DOHH2 (cell line): ENCODE results near the gene PGM5.

Source experiments
- H3F3A ChIP-seq: fragments of 200-600 bp; sonication (generic), shearing (Covaris generic); 2 replicates; pipeline ENCODE4 v1.6.0; 2016; ENCODE audit warnings: antibody characterized with exemption, mild to moderate bottlenecking; ENCODE audit not compliant: control insufficient read depth, insufficient read depth
- H3K27ac ChIP-seq: fragments of 200-600 bp; sonication (generic); 2 replicates; pipeline ENCODE4 v1.5.1; 2014; ENCODE audit warnings: low read depth, mild to moderate bottlenecking, low read length, moderate library complexity
- H3K27me3 ChIP-seq: fragments of 200-600 bp; sonication (generic); 2 replicates; pipeline ENCODE4 v1.6.1; 2014; ENCODE audit warnings: mild to moderate bottlenecking, low read length, mixed read lengths; ENCODE audit not compliant: control insufficient read depth
- H3K36me3 ChIP-seq: fragments of 200-600 bp; sonication (generic); 2 replicates; pipeline ENCODE4 v1.6.1; 2014; ENCODE audit warnings: mild to moderate bottlenecking, low read length, moderate library complexity, mixed read lengths; ENCODE audit not compliant: control insufficient read depth
- H3K4me1 ChIP-seq: fragments of 200-600 bp; sonication (generic); 2 replicates; pipeline ENCODE4 v1.6.1; 2014; ENCODE audit warnings: mild to moderate bottlenecking, low read length, mixed read lengths; ENCODE audit not compliant: control insufficient read depth
- H3K4me2 ChIP-seq: fragments of 200-600 bp; sonication (generic); 2 replicates; pipeline ENCODE4 v1.6.0; 2014; ENCODE audit warnings: mild to moderate bottlenecking, low read length, moderate library complexity
- H3K4me3 ChIP-seq: fragments of 200-600 bp; sonication (generic); 2 replicates; pipeline ENCODE4 v1.5.1; 2014; ENCODE audit warnings: mild to moderate bottlenecking, low read length, mixed read lengths
- H3K79me2 ChIP-seq: fragments of 200-600 bp; sonication (generic); 2 replicates; pipeline ENCODE4 v1.6.1; 2014; ENCODE audit warnings: mild to moderate bottlenecking, low read length, mixed read lengths; ENCODE audit not compliant: control insufficient read depth
- H3K9me2 ChIP-seq: fragments of 200-600 bp; sonication (generic); replicated peaks from 2 replicates; pipeline ENCODE4 v1.6.1; 2014; ENCODE audit warnings: mild to moderate bottlenecking, low read length, mixed read lengths; ENCODE audit not compliant: control insufficient read depth
- H3K9me3 ChIP-seq: fragments of 200-600 bp; sonication (generic); 2 replicates; pipeline ENCODE4 v1.6.1; 2014; ENCODE audit warnings: antibody characterized with exemption, low read length, mixed read lengths; ENCODE audit not compliant: control insufficient read depth, insufficient read depth
- H4K20me1 ChIP-seq: fragments of 200-600 bp; sonication (generic); 2 replicates; pipeline ENCODE4 v1.6.0; 2014; ENCODE audit warnings: low read depth, mild to moderate bottlenecking, antibody characterized with exemption, low read length, moderate library complexity; ENCODE audit not compliant: control insufficient read depth, insufficient read depth
- CTCF ChIP-seq: fragments of 200-600 bp; sonication (generic); IDR thresholded peaks from one replicate; pipeline ENCODE4 v1.5.1; 2014; ENCODE audit warnings: antibody characterized with exemption, mild to moderate bottlenecking, low read depth, low read length; ENCODE audit not compliant: poor library complexity, severe bottlenecking
- EZH2phosphoT487 ChIP-seq: fragments of 200-600 bp; sonication (generic); IDR thresholded peaks from 2 replicates; pipeline ENCODE4 v1.6.1; 2017; ENCODE audit warnings: borderline replicate concordance, mild to moderate bottlenecking, antibody characterized with exemption, low read length, moderate library complexity, mixed read lengths

PGM5 gene

GRCh38 chr9:68533678-68534077 is 177.3 kb downstream of the PGM5 start:
- Histone ChIP-seq H3K9me3 (no peaks in the 10 kb centered on the region), H3K4me1 (no peaks in the 10 kb centered on the region), H3K27me3 (no peaks in the 10 kb centered on the region), H3K4me3 (no peak overlapping the region), H3F3A (no peaks in the 10 kb centered on the region), H4K20me1 (no peaks in the 10 kb centered on the region), H3K36me3 (no peaks in the 10 kb centered on the region), H3K4me2 (no peak overlapping the region), H3K27ac (no peak overlapping the region), H3K79me2 (no peaks in the 10 kb centered on the region), H3K9me2 (no peaks in the 10 kb centered on the region)
- TF ChIP-seq CTCF (no peak), EZH2phosphoT487 (no peak)

- H3K9me3 ChIP-seq, result no peaks in the 10 kb centered on the region
These were observed 180.6 kb downstream of the PGM5 start for GRCh38 chr9:68536876-68537615.

GRCh38 chr9:68537616-68537880 is 181.1 kb downstream of the PGM5 start:
- H4K20me1 ChIP-seq, result no peaks in the 10 kb centered on the region
- no peaks in the 10 kb centered on the region for H3K4me1 ChIP-seq
- H3K79me2 ChIP-seq, result no peaks in the 10 kb centered on the region
- no peaks in the 10 kb centered on the region for H3K36me3 ChIP-seq
- H3F3A ChIP-seq, result no peaks in the 10 kb centered on the region
- no peaks in the 10 kb centered on the region for H3K9me2 ChIP-seq
- no peaks in the 10 kb centered on the region for H3K9me3 ChIP-seq
- H3K4me2 ChIP-seq, result no peak overlapping the region
- no peak overlapping the region for H3K27ac ChIP-seq
- no peaks in the 10 kb centered on the region for H3K27me3 ChIP-seq
- no peak overlapping the region for H3K4me3 ChIP-seq
- no peak for TF ChIP-seq CTCF
- no peak for TF ChIP-seq EZH2phosphoT487

More at GRCh38 chr9:68536876-68537615, 180.6 kb downstream of the PGM5 start:
- Histone ChIP-seq H3K4me3 (no peak overlapping the region), H3K4me1 (no peaks in the 10 kb centered on the region), H4K20me1 (no peaks in the 10 kb centered on the region), H3K79me2 (no peaks in the 10 kb centered on the region), H3K4me2 (no peak overlapping the region), H3K27ac (no peak overlapping the region), H3K36me3 (no peaks in the 10 kb centered on the region), H3F3A (no peaks in the 10 kb centered on the region), H3K27me3 (no peaks in the 10 kb centered on the region), H3K9me2 (no peaks in the 10 kb centered on the region)
- TF ChIP-seq EZH2phosphoT487, result no peak
- TF ChIP-seq CTCF, result no peak
